Ovary (tissue), 9 donors: ENCODE data around the gene R3HDM2. TPM values are rescaled to one million over a fixed set of nuclear protein-coding genes. Genes with fewer than 3 reads are reported as not detected.

Source experiments
- DNase-seq, 5 donors: peaks; one replicate each; pipeline ENCODE4 v3.0.0-alpha.2; 2019 to 2020
- H3K27ac ChIP-seq, 2 donors: fragments of 200-600 bp; one replicate each; pipeline versions ENCODE4 v1.5.1 to v1.8.0; 2019 to 2022
- H3K27me3 ChIP-seq: fragments of 200-600 bp; one replicate; pipeline ENCODE4 v1.8.0; 2022
- H3K36me3 ChIP-seq: fragments of 200-600 bp; sonication (generic); one replicate; pipeline ENCODE4 v1.5.1; 2019
- H3K4me1 ChIP-seq: one replicate; pipeline ENCODE4 v1.8.1; 2013; ENCODE audit warnings: mild to moderate bottlenecking, moderate library complexity; ENCODE audit not compliant: insufficient read depth
- H3K4me3 ChIP-seq: fragments of 200-600 bp; sonication (generic); one replicate; pipeline ENCODE4 v1.5.1; 2017
- H3K9me3 ChIP-seq, 2 donors: fragments of 200-600 bp in 1 of 2; sonication (generic) in 1 of 2; one replicate each; pipeline versions ENCODE4 v1.5.1 to v1.8.1; 2013 to 2019; ENCODE audit warnings: mild to moderate bottlenecking in 1 of 2, moderate library complexity in 1 of 2
- EP300 ChIP-seq: sonication (generic); formaldehyde crosslinking; IDR thresholded peaks from one replicate; pipeline ENCODE4 v1.6.1; 2017; ENCODE audit warnings: antibody characterized with exemption
- POLR2A ChIP-seq: fragments of 450-650 bp; IDR thresholded peaks from one replicate; pipeline ENCODE4 v1.6.1; 2017; ENCODE audit warnings: antibody characterized with exemption, mild to moderate bottlenecking, moderate library complexity
- WGBS, 3 donors: extraction: QIAGEN DNeasy Blood & Tissue Kit in 1 of 3; methylation state at CpG; one replicate each; pipeline versions ENCODE4 v1.1.5 to v1.1.7; 2013 to 2017; 5-methylcytosine and 5-hydroxymethylcytosine counted together
- intact Hi-C, 4 donors: fragments of 100-400 bp; cut with DNase I; formaldehyde crosslinking; loops; one replicate each; pipeline versions ENCODE4 v1.11.0 to v1.15.1; 2022 to 2023
- polyA plus RNA-seq, 2 donors: library from polyadenylated mRNA; stranded (reverse); fragments of 200-250 nt in 1 of 2; fragments of 350-450 nt in 1 of 2; fragmentation: Illumina TruSeq in 1 of 2; extraction: RNeasy Lipid Tissue Mini Kit (QIAGEN cat#74804) in 1 of 2; gene quantifications; one replicate each; pipeline ENCODE4 v1.2.3, GENCODE V29; 2013 to 2014
- total RNA-seq, 7 donors: library from RNA; depleted of rRNA in 2 of 7; stranded (reverse); fragments of >200 nt in 2 of 7; fragmentation: NEBNext Ultra II Directional in 3 of 7; extraction: Animal tissue kit (Norgen Biotek cat#: 25700) in 3 of 7; gene quantifications; one replicate each; pipeline versions ENCODE4 v1.1.0 to v1.2.4, GENCODE V29; 2016 to 2023
- TF ChIP-seq, protein P1 (sequence below), 3 donors: fragments of 450-650 bp in 2 of 3; fragments of 200-600 bp in 1 of 3; IDR thresholded peaks; one replicate each; pipeline versions ENCODE4 v1.5.1 to v1.8.0; 2016 to 2022; ENCODE audit warnings: antibody characterized with exemption in 3 of 3, mild to moderate bottlenecking in 1 of 3
- donor health status: DM: no; HTN: no; CAD: no; lungs with moderate emphysema.
- donor health status: DM: no; HTN: no; CAD: no.
- donor health status: Bipolar disorder and iron deficiency.
- donor health status: DM: yes; HTN: yes; CAD: no.
- donor health status: DM: no; HTN: no; CAD: no.
- donor health status: DM: yes; HTN: yes; CAD: no.

R3HDM2 gene
- total and polyA plus RNA-seq, 9 donors = 24.3 to 81.4 (median 65.6) TPM

DNA sequence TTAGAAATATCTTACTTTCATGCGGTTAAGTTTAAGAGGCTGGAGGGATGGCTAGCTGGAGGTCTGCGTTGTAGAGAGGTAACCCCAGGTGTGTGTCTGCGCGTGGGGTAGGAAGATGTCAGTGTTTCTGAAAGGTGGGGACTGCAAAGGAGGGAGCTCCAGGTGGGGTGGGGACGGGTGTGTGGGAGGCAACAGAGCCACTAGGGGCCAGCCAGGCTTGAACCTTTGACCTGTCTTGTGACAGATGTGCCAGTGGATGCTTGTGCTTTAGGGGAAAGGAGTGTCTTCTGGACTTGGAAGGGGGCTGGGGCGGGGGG lies 29.6 kb upstream of the R3HDM2 start:
- Histone ChIP-seq H3K9me3 (no peaks in the 10 kb centered on the region), H3K36me3 (no peaks in the 10 kb centered on the region), H3K27ac (no peak overlapping the region), H3K27me3 (no peaks in the 10 kb centered on the region), H3K4me3 (peak overlapping the region; percentile 64), H3K4me1 (peaks cover 7% of the 10 kb centered on the region)
- intact Hi-C loops = no loop called here
- WGBS, 3 donors = 1% methylated on average over 6 of the region's 6 CpGs
- TF ChIP-seq EP300 (no peak), POLR2A (no peak)
- TF ChIP-seq, protein P1, sequence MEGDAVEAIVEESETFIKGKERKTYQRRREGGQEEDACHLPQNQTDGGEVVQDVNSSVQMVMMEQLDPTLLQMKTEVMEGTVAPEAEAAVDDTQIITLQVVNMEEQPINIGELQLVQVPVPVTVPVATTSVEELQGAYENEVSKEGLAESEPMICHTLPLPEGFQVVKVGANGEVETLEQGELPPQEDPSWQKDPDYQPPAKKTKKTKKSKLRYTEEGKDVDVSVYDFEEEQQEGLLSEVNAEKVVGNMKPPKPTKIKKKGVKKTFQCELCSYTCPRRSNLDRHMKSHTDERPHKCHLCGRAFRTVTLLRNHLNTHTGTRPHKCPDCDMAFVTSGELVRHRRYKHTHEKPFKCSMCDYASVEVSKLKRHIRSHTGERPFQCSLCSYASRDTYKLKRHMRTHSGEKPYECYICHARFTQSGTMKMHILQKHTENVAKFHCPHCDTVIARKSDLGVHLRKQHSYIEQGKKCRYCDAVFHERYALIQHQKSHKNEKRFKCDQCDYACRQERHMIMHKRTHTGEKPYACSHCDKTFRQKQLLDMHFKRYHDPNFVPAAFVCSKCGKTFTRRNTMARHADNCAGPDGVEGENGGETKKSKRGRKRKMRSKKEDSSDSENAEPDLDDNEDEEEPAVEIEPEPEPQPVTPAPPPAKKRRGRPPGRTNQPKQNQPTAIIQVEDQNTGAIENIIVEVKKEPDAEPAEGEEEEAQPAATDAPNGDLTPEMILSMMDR (IDR thresholded peaks at IDR 0.05) = no peak
- no peak for DNase-seq

DNA sequence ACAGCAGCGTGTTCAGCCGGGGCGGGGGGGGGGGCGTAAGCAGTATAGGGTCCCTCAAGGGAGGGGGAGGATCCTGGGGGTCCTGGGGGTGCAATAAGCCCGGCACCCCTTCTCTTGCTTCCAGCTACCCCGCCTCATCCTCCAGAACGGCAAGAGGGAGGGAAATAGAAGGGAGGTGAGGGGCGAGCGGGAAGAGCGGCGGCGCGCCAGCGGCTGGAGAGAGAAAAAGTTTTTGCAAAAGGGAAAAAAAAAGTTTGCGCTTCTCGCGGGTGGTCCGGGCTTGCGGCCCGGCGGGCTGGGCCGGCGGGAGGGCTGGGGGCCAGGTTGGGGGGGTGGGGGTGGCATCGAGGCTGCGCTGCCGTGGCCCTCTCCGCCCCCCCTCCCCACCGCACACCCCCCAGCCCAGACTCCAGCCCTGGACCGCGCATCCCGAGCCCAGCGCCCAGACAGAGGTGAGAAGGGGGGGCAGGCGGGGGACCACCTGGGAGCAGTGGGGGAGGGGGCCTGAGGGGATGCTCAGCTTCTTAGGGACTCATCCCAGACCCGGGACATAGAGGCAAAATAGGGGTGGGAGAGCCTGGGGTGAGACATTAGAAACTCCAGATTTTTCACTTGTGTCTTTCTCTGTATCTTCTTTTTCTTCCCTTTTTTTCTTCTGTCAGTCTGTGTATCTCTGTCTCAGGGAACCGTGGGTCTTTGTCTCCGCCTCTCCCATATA lies 29.1 kb upstream of the R3HDM2 start, which contains the start of gene GLI1:
Gene GLI1, plus strand, starts transcription at position 36 of the 718 bp plus-strand sequence. CDS start 3,907 bp downstream, outside the sequence.
- WGBS, 3 donors = 1% methylated on average over 27 to 36 of the region's 36 CpGs
- H3K36me3 ChIP-seq = no peaks in the 10 kb centered on the region
- TF ChIP-seq EP300 (no peak), POLR2A (no peak)
- TF ChIP-seq, protein P1 (IDR thresholded peaks at IDR 0.05) = no peak
- H3K4me3 ChIP-seq = peak within 1 kb of the TSS; percentile 64
- no peaks in the 10 kb centered on the region for H3K9me3 ChIP-seq
- intact Hi-C loops = loop anchor here in 3 of 4 donors (5.0 to 10.0 kb wide), 4 partner anchors 148 to 167 kb away; no protein-coding TSS in a partner anchor
- DNase-seq = peak in 1 of 5 donors; percentile 65
- H3K4me1 ChIP-seq = peaks cover 7% of the 10 kb centered on the region
- H3K27me3 ChIP-seq = no peaks in the 10 kb centered on the region
- H3K27ac ChIP-seq = peak within 1 kb of the TSS; percentile 23 to 47

DNA sequence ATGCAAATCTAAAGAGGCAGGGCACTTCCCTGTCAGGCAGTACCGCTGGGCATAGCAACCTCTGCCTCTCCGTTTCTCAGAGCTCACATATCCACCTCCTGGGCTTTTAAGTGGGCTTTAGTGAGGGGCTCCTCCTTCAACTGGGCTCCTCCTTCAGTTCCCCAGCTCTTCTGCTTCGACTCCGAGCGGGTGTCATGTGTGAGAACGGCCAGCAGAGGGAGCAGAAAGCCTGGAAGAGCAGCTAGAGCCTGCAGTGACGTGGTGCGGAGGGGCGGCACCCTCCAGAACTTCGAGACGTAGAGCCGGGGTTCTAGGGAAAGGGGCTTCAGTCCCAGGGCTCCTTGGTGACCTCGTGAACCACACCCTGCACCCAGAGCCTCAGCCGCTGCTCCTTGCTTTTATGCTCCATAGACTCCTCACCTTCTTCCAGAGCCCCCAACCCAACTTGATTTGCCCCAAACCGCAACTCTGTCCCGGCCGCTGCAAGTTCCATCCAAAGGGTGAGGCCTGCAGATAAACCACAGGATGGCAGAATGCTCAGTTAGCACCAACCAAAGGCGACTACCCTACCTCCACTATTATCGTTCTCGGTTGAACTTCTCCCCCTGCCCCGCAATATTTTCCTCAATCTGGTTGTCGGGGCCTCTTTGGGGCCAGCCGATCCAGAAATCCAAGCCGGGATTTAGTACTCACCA lies 28.4 kb upstream of the R3HDM2 start:
- Histone ChIP-seq H3K9me3 (no peaks in the 10 kb centered on the region), H3K4me3 (peak overlapping the region; percentile 64), H3K27ac (peak overlapping the region; percentile 23 to 47), H3K27me3 (no peaks in the 10 kb centered on the region), H3K4me1 (peaks cover 7% of the 10 kb centered on the region), H3K36me3 (no peaks in the 10 kb centered on the region)
- 0% methylated on average over 24 of the region's 24 CpGs for WGBS, 3 donors
- peak; percentile 87 to 95 (median 93) for DNase-seq
- TF ChIP-seq, protein P1 (IDR thresholded peaks at IDR 0.05) = peak; percentile 87 to 95 (median 91)
- TF ChIP-seq EP300 (no peak), POLR2A (peak; percentile 58)
- intact Hi-C loops = loop anchor here in 3 of 4 donors (5.0 to 10.0 kb wide), 4 partner anchors 147 to 168 kb away; no protein-coding TSS in a partner anchor

DNA sequence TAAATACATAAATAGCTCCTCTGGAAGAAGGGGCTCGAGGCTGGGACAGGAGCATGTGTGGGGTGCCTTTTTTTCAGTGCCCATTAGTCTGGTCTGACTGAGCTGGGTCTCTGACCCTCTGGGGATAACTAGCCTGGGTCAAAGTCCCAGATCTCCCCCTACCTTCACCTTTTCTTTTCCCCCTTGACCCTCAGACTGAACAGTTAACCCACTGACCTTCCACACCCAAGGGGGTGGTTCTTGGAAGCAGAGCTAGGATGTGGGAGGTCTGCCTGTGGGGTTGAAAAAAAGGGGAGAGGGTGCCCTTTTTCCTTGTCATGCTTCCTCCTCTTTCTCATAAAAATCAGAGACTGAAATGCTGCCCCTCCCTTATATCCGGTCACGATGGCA lies 27.8 kb upstream of the R3HDM2 start:
- peak overlapping the region; percentile 64 for H3K4me3 ChIP-seq
- TF ChIP-seq POLR2A = no peak
- TF ChIP-seq, protein P1 (IDR thresholded peaks at IDR 0.05) = no peak
- TF ChIP-seq EP300 = no peak
- WGBS, 3 donors = 28 to 35% (median 35%) methylated on average over 3 of the region's 3 CpGs

More for the DNA sequence above, 27.8 kb upstream of the R3HDM2 start:
- Histone ChIP-seq H3K36me3 (no peaks in the 10 kb centered on the region), H3K27me3 (no peaks in the 10 kb centered on the region), H3K9me3 (no peaks in the 10 kb centered on the region), H3K4me1 (peaks cover 7% of the 10 kb centered on the region), H3K27ac (no peak overlapping the region)
- no peak for DNase-seq
- intact Hi-C loops = loop anchor here in 3 of 4 donors (5.0 to 10.0 kb wide), 4 partner anchors 146 to 169 kb away; no protein-coding TSS in a partner anchor
